Astrocyte of the cerebellum (primary cell): ENCODE data around the gene PLEKHO2.

Experiments
- DNase-seq: peaks from one replicate; pipeline ENCODE4 v3.0.0-alpha.2; 2011; ENCODE audit warnings: low read depth
- H3K4me3 ChIP-seq: 2 replicates; pipeline ENCODE4 v1.5.1; 2011; ENCODE audit warnings: mild to moderate bottlenecking, low read depth, low read length, moderate library complexity
- in situ Hi-C: cut with HindIII; loops from 2 replicates; pipeline ENCODE4 v1.10.0; 2017; ENCODE audit warnings: low sequenced_read_pairs
- TF ChIP-seq, protein P1 (sequence below): IDR thresholded peaks from 2 replicates; pipeline ENCODE4 v1.5.1; 2012; ENCODE audit warnings: low read length, low read depth, moderate library complexity, mild to moderate bottlenecking; ENCODE audit errors: missing control alignments

PLEKHO2 gene

DNA sequence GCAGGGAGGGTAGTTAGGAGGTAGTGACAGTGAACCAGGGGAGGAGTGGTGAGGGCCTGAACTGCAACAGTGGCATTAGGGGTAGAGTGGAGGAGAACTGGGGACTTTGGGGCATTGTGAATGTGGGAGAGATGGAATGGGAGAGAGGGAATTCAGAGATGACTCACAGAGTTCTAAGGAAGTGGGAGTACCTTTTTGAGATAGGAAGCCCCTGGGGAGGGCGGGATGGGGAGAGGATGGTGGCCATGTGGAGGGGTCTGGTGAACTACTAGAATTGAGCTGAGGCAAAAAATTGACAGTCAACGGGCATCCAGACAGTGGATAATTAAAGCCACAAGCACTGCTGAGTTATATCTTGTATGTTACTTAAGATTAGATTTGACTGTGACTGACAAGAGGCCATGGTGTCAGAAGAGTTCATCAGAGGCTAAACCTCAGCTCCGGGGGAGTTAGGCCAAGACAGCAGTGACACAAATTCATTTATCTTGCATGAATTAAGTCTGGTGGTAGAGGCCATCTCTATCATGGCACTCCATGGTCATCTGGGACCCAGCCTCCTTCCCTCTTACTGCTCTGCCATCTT lies 34.0 kb downstream of the PLEKHO2 start:
- H3K4me3 ChIP-seq: no peak overlapping the region
- in situ Hi-C loops: no loop called here
- TF ChIP-seq, protein P1, sequence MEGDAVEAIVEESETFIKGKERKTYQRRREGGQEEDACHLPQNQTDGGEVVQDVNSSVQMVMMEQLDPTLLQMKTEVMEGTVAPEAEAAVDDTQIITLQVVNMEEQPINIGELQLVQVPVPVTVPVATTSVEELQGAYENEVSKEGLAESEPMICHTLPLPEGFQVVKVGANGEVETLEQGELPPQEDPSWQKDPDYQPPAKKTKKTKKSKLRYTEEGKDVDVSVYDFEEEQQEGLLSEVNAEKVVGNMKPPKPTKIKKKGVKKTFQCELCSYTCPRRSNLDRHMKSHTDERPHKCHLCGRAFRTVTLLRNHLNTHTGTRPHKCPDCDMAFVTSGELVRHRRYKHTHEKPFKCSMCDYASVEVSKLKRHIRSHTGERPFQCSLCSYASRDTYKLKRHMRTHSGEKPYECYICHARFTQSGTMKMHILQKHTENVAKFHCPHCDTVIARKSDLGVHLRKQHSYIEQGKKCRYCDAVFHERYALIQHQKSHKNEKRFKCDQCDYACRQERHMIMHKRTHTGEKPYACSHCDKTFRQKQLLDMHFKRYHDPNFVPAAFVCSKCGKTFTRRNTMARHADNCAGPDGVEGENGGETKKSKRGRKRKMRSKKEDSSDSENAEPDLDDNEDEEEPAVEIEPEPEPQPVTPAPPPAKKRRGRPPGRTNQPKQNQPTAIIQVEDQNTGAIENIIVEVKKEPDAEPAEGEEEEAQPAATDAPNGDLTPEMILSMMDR: no peak
- no peak for DNase-seq

DNA sequence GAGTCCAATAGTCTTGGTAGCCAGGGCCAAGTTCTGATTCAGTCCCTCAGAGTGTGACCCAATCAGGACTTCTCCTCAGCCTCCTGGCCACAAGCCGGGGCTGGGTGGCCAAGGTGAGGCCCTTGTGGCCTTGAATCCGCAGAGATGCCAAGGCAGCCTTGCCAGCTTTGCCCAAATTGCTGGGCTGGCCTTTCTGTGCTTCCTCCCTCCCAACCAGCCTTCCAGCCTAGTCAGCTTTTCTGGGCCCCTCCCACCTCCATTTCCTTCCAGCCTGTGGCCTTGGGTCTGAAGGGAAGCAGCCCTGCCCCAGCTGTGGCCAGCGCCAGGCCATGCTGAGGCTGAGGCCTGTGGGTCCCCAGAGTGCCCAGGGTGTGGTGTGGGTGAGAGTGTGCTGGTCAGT lies 35.7 kb downstream of the PLEKHO2 start:
- no peak overlapping the region for H3K4me3 ChIP-seq

DNA sequence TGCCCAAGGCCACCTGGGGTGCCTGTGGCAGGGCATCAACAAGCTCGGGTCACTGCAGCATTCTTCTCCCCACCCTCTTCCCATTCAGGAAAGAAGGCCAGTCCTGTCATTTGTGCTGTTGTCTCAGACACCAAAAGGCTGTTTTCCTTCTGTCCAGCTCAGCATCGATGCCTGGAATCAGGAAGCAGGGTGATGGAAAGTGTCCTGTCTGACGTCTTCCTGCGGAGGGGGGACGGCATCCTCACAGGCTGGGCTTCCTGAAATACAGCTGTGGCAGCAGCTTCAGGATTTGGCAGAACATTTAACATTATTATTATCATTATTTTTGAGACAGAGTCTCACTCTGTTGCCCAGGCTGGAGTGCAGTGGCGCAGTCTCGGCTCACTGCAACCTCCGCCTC lies 37.0 kb downstream of the PLEKHO2 start:
- TF ChIP-seq, protein P1: no peak
- no peak overlapping the region for H3K4me3 ChIP-seq
- in situ Hi-C loops: no loop called here
- DNase-seq: no peak

More for the DNA sequence above, 35.7 kb downstream of the PLEKHO2 start:
- TF ChIP-seq, protein P1: no peak
- in situ Hi-C loops: no loop called here
- DNase-seq: no peak

DNA sequence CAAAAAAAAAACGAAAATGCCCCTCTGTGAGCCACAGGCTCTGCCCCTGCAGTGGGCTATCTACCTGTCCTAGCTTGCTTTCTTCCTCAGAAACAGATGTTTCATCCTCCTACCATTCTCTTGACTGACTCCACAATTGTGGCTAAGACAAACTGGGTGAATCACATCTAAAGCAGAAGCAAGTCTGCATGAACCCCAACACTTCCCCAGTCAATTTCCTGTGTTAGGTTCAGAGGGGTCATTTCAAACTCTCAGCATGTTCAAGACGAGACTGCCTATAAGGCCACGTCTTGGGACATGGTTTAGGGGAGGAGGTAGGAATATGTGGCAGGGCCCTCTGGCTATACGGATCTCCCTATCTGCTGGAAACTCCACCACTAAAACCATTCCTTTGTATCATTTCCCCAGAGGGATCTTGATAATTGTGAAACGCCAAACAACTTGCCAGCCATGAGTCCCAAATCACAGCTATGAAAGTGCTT lies 41.4 kb downstream of the PLEKHO2 start:
- in situ Hi-C loops: no loop called here
- H3K4me3 ChIP-seq: no peak overlapping the region
- TF ChIP-seq, protein P1: no peak
- DNase-seq: no peak

DNA sequence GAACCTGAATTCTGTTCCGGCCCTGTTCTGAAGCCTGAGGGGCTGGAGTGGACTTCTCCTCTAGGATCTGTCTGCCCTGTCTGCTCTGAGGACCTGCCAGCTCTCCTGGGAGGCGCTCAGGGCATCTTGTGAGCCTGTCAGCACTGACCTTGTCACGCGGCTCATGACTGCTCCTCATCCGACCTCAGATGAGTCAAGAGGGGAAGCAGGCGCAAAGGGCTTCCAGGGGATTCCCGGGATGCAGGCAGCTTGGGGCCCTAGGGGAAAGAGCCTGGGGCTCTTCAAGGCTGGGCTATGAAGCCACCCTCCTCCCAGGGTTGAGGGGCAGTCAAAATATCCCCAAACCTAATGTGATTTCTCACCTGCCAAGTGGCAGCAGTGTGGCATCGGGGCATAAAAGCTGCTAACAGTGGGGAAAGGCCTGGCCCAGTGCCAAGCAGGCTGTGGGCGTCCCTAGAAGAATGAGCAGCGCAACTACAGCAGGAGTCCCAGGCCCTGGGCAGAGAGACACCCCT lies 42.3 kb downstream of the PLEKHO2 start:
- no peak for DNase-seq
- TF ChIP-seq, protein P1: no peak
- in situ Hi-C loops: no loop called here
- H3K4me3 ChIP-seq: no peak overlapping the region

DNA sequence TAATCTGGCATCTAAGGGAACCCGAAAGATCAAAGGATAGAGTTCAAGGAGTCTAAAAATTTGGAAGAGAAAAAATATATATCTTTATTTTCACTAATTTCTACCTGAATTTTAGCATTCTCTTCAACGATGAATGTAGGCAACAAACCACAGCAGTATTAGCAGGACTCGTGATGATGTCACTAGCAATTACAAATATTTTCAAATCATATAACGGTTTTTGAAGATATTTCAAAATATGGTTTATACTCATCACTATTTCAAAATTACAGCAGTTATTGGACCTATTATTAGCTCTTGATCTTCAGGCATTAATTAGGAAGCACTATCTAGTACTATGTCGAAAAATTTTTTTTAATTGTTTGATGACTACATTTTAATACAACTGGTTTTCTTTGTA lies 43.0 kb downstream of the PLEKHO2 start:
- in situ Hi-C loops: no loop called here
- no peak for DNase-seq
- TF ChIP-seq, protein P1: no peak
- H3K4me3 ChIP-seq: no peak overlapping the region
